ENCODE results near the gene FAM187B. TPM values are rescaled to one million over a fixed set of nuclear protein-coding genes. Genes with fewer than 3 reads are reported as not detected.

Gene FAM187B
- total and polyA plus RNA-seq, 2 of the 8 experiments (the other 6 are each of a cell fraction or from before 2014, with no cell fraction given), result not detected

- Histone ChIP-seq H3K9ac (replicated peaks in 1 of 4; ENCODE audit: extremely low read depth in 1 of 4, low read depth in 3 of 4, low read length in 3 of 4) (no peak overlapping the region), H3K9me3 (ENCODE audit: insufficient read depth in 2 of 2, low read depth in 1 of 2, low read length in 1 of 2) (no peaks in the 10 kb centered on the region), H3K79me1 (ENCODE audit: low read depth, low read length) (no peaks in the 10 kb centered on the region), H3K14ac (ENCODE audit: insufficient read length) (no peak overlapping the region), H3K27ac (ENCODE audit: low read depth, low read length) (no peak overlapping the region), H2BK15ac (ENCODE audit: low read length) (no peak overlapping the region), H3K36me3 (ENCODE audit: control insufficient read depth in 2 of 4, insufficient read depth in 4 of 4, low read length in 3 of 4) (no peaks in the 10 kb centered on the region), H3K4me3 (ENCODE audit: extremely low read depth in 1 of 4, insufficient read depth in 2 of 4, low read depth in 3 of 4, low read length in 4 of 4) (no peak overlapping the region), H2BK20ac (ENCODE audit: low read length) (no peak overlapping the region), H3K23me2 (ENCODE audit: low read depth, low read length) (no peaks in the 10 kb centered on the region), H3K18ac (ENCODE audit: extremely low read depth, low read length) (no peak overlapping the region), H4K20me1 (replicated peaks in 1 of 2; ENCODE audit: control insufficient read depth in 1 of 2, insufficient read depth in 2 of 2, low read length in 2 of 2) (no peaks in the 10 kb centered on the region), H2AFZ (ENCODE audit: low read length) (no peak overlapping the region), H4K91ac (replicated peaks; ENCODE audit: insufficient read length, low read length) (no peak overlapping the region), H2BK12ac (ENCODE audit: low read depth, low read length) (no peak overlapping the region), H2AK5ac (ENCODE audit: low read depth, low read length) (no peak overlapping the region), H3K27me3 (replicated peaks in 1 of 4; ENCODE audit: control insufficient read depth in 3 of 4, extremely low read depth in 1 of 4, insufficient read depth in 3 of 4, low read length in 3 of 4) (no peaks in the 10 kb centered on the region; a peak in 1 of 7 replicates), H3K4me2 (ENCODE audit: insufficient read depth in 1 of 2, low read depth in 2 of 2, low read length in 2 of 2) (no peak overlapping the region), H3K4ac (replicated peaks; ENCODE audit: insufficient read length, low read depth, low read length) (no peak overlapping the region), H3K23ac (ENCODE audit: insufficient read length) (no peak overlapping the region), H3K79me2 (ENCODE audit: control insufficient read depth in 1 of 2, insufficient read depth in 2 of 2, low read length in 2 of 2) (no peaks in the 10 kb centered on the region), H4K5ac (ENCODE audit: insufficient read length, low read depth, low read length) (no peak overlapping the region), H4K8ac (ENCODE audit: extremely low read depth, insufficient read depth, low read length) (no peak overlapping the region), H3K4me1 (replicated peaks in 1 of 4; ENCODE audit: control insufficient read depth in 3 of 4, insufficient read depth in 4 of 4, low read length in 3 of 4) (no peaks in the 10 kb centered on the region), H2BK120ac (replicated peaks; ENCODE audit: low read depth, low read length) (no peak overlapping the region), H2BK5ac (ENCODE audit: low read depth, low read length) (no peak overlapping the region), H3K56ac (replicated peaks; ENCODE audit: insufficient read length, low read depth, low read length) (no peak overlapping the region)
- ChIA-PET POLR2A (ENCODE audit: partially characterized antibody) (no interaction called here), CTCF (ENCODE audit: partially characterized antibody) (no interaction called here)
- WGBS, 2 experiments (ENCODE audit: extremely low coverage in 1 of 2, insufficient coverage in 1 of 2, insufficient read length in 1 of 2, insufficient replicate concordance in 2 of 2, low coverage in 1 of 2, low lambda C conversion rate in 2 of 2, missing lambda C conversion rate in 1 of 2), result 90% methylated on average over 2 of the region's 2 CpGs; no CpG with 5 or more reads in 1 of the 2 experiments
- DNase-seq (ENCODE audit: low read depth in 1 of 2, low spot score in 2 of 2) (no peak), FAIRE-seq (no peak)
- TF ChIP-seq CHD2 (IDR thresholded peaks at IDR 0.05; ENCODE audit: low read length) (no peak), GABPA (IDR thresholded peaks at IDR 0.05; ENCODE audit: borderline replicate concordance, insufficient read depth, low read length) (no peak), BCL11A (IDR thresholded peaks at IDR 0.05; ENCODE audit: low read depth in 2 of 2, low read length in 2 of 2) (no peak), RNF2 (IDR thresholded peaks at IDR 0.05; ENCODE audit: borderline replicate concordance, low read depth, low read length, missing control alignments, poor library complexity, severe bottlenecking) (no peak), SIN3A (conservative IDR thresholded peaks at IDR 0.05 in 1 of 2, IDR thresholded peaks at IDR 0.05 in 1 of 2; ENCODE audit: low read depth in 1 of 2, low read length in 2 of 2) (no peak), CREB1 (IDR thresholded peaks at IDR 0.05) (no peak), TCF12 (IDR thresholded peaks at IDR 0.05; ENCODE audit: low read depth, low read length) (no peak), MAX (IDR thresholded peaks at IDR 0.05) (no peak), EP300 (IDR thresholded peaks at IDR 0.05; ENCODE audit: borderline replicate concordance in 1 of 2, low read depth in 2 of 2, low read length in 2 of 2) (no peak), GTF2F1 (IDR thresholded peaks at IDR 0.05; ENCODE audit: borderline replicate concordance, low read depth, low read length) (no peak), TAF1 (IDR thresholded peaks at IDR 0.05; ENCODE audit: low read depth, low read length) (no peak), TAF7 (optimal IDR thresholded peaks at IDR 0.05; ENCODE audit: borderline replicate concordance, low read depth, low read length) (no peak), EGR1 (IDR thresholded peaks at IDR 0.05; ENCODE audit: borderline replicate concordance, low read depth, low read length) (no peak)
Measured at GRCh38 chr19:35184884-35185283, 43.7 kb downstream of the FAM187B start.
